Heart right ventricle (tissue), 16 donors: ENCODE measurements around the gene ANXA6. TPM values are rescaled to one million over a fixed set of nuclear protein-coding genes. Genes with fewer than 3 reads are reported as not detected.

Source experiments
- ATAC-seq, 8 donors: fragments of 200-7000 bp; cut with Tn5 transposase; one replicate each; pipeline ENCODE4 v1.9.1; 2020; ENCODE audit warnings: mild to moderate bottlenecking in 8 of 8, moderate library complexity in 8 of 8, moderate number of reproducible peaks in 1 of 8
- DNase-seq, 2 donors: peaks; one replicate each; pipeline ENCODE4 v3.0.0-alpha.2; 2020
- H3K27ac ChIP-seq, 10 donors: fragments of 200-600 bp; sonication (generic) in 2 of 10; one replicate each; pipeline versions ENCODE4 v1.5.0 to v1.8.0; 2020 to 2022; ENCODE audit warnings: mild to moderate bottlenecking in 3 of 10
- H3K27me3 ChIP-seq, 7 donors: fragments of 200-600 bp; one replicate each; pipeline ENCODE4 v1.8.0; 2021 to 2022; ENCODE audit warnings: mild to moderate bottlenecking in 2 of 7
- H3K36me3 ChIP-seq, 9 donors: fragments of 200-600 bp; sonication (generic) in 1 of 9; one replicate each; pipeline versions ENCODE4 v1.5.0 to v1.8.0; 2020 to 2022; ENCODE audit warnings: mild to moderate bottlenecking in 2 of 9
- H3K4me1 ChIP-seq, 9 donors: fragments of 200-600 bp; sonication (generic) in 1 of 9; one replicate each; pipeline versions ENCODE4 v1.5.0 to v1.8.0; 2020 to 2022; ENCODE audit warnings: mild to moderate bottlenecking in 4 of 9
- H3K4me3 ChIP-seq, 10 donors: fragments of 200-600 bp; sonication (generic) in 2 of 10; one replicate each; pipeline versions ENCODE4 v1.5.0 to v1.8.0; 2020 to 2022; ENCODE audit warnings: mild to moderate bottlenecking in 7 of 10, moderate library complexity in 2 of 10
- H3K9me3 ChIP-seq, 11 donors: fragments of 200-600 bp in 10 of 11; sonication (generic) in 2 of 11; one replicate each; pipeline versions ENCODE4 v1.5.0 to v1.8.0; 2013 to 2022; ENCODE audit warnings: mild to moderate bottlenecking in 2 of 11, control low read depth in 1 of 11, moderate library complexity in 1 of 11
- CTCF ChIP-seq, 9 donors: fragments of 200-600 bp; sonication (generic) in 2 of 9; IDR thresholded peaks; one replicate each; pipeline versions ENCODE4 v1.5.0 to v1.8.0; 2021 to 2022; ENCODE audit warnings: antibody characterized with exemption in 9 of 9, mild to moderate bottlenecking in 5 of 9, moderate library complexity in 1 of 9
- whole genome bisulfite sequencing, 2 donors: extraction: QIAGEN DNeasy Blood & Tissue Kit; methylation state at CpG; one replicate each; pipeline ENCODE4 v1.1.7; 2013; ENCODE audit warnings: inconsistent platforms in 1 of 2; 5-methylcytosine and 5-hydroxymethylcytosine counted together
- intact Hi-C, 10 donors: fragments of 100-400 bp; cut with DNase I; formaldehyde crosslinking; loops; one replicate each; pipeline versions ENCODE4 v1.11.1 to v1.14.2; 2022
- polyA plus RNA-seq, 2 donors: library from polyadenylated mRNA; stranded (reverse); fragments of 200-250 nt; gene quantifications; one replicate each; pipeline ENCODE4 v1.2.3, GENCODE V29; 2013
- total RNA-seq, 10 donors: library from RNA; stranded (reverse); fragmentation: NEBNext Ultra II Directional in 3 of 10; extraction: Animal tissue kit (Norgen Biotek cat#: 25700) in 3 of 10; gene quantifications; one replicate each; pipeline versions ENCODE4 v1.2.1 to v1.2.4, GENCODE V29; 2021 to 2023
- donor health status: Arrhythmogenic right ventricular cardiomyopathy.
- donor health status: ischemic (EF 13 %, LVEDD 7.1; RV severe dilation, severe dysfunction).
- donor health status: healthy with polysubstance abuse.
- donor health status: DM: no; HTN: yes; CAD: no.
- donor health status: DM: no; HTN: no; CAD: no.
- donor health status: ischemic (EF 25% LVEDD 6.9; RV normal size, moderate dysfunction).
- donor health status: ischemic (EF 25% LVEDD 5.7; RV mildly dilated, moderate dysfunction).
- donor health status: healthy.
- donor health status: DM: yes; HTN: yes; CAD: no.
- donor health status: Ischemic cardiomyopathy.
- donor health status: ischemic (EF 35%, LVEDD 5.7; RV mildly dilated, moderate dysfunction).
- donor health status: nonischemic (EF 11% LVEDD 7.7; RV severe dilation, severe dysfunction).
- donor health status: DM: yes; HTN: yes; CAD: no.
- donor health status: PGD.
- donor health status: ischemic (EF 29% LVEDD 5.4; RV normal size, mild dysfunction).
- donor health status: nonischemic (EF 23%, LVEDD 6.1; RV moderate dilation, normal function).

Gene ANXA6
- total and polyA plus RNA-seq, 12 donors, result 137 to 275 (median 218) TPM

- H3K4me1 ChIP-seq, result peaks cover 18 to 95% (median 40%) of the 10 kb centered on the region in 9 donors
- no peaks in the 10 kb centered on the region for H3K9me3 ChIP-seq
- intact Hi-C loops, result loop anchor here in 2 of 10 donors (5.0 to 10.0 kb wide), 2 partner anchors 178 to 186 kb away; no protein-coding TSS in a partner anchor
- peak overlapping the region in 1 of 10 donors; percentile 42 for H3K27ac ChIP-seq
- no peak for TF ChIP-seq CTCF (IDR thresholded peaks at IDR 0.05)
- WGBS, 2 donors, result 92 to 95% methylated on average over 25 of the region's 25 CpGs
- no peak for DNase-seq
- H3K36me3 ChIP-seq, result peaks cover 0 to 98% (median 42%) of the 10 kb centered on the region in 9 donors
- no peak for ATAC-seq
- no peaks in the 10 kb centered on the region for H3K27me3 ChIP-seq
- no peak overlapping the region for H3K4me3 ChIP-seq
Observed at GRCh38 chr5:151056379-151057325, 100.9 kb downstream of the ANXA6 start.

- no peak overlapping the region for H3K4me3 ChIP-seq
- WGBS, 2 donors, result 61 to 68% methylated on average over 6 of the region's 6 CpGs
- H3K4me1 ChIP-seq, result peaks cover 15 to 84% (median 31%) of the 10 kb centered on the region in 9 donors
- peaks cover 0 to 98% (median 40%) of the 10 kb centered on the region in 9 donors for H3K36me3 ChIP-seq
- intact Hi-C loops, result loop anchor here in 2 of 10 donors (5.0 to 10.0 kb wide), 2 partner anchors 179 to 187 kb away; no protein-coding TSS in a partner anchor
- peak overlapping the region in 3 of 10 donors; percentile 6 to 15 (median 14) for H3K27ac ChIP-seq
- H3K9me3 ChIP-seq, result no peaks in the 10 kb centered on the region
- DNase-seq, result no peak
- H3K27me3 ChIP-seq, result no peaks in the 10 kb centered on the region
- ATAC-seq, result no peak
- no peak for TF ChIP-seq CTCF (IDR thresholded peaks at IDR 0.05)
Observed at GRCh38 chr5:151055336-151055735, 102.2 kb downstream of the ANXA6 start.

- DNase-seq, result no peak
- Histone ChIP-seq H3K4me3 (no peak overlapping the region), H3K27ac (peak overlapping the region in 1 of 10 donors; percentile 14), H3K4me1 (peaks cover 10 to 77% (median 24%) of the 10 kb centered on the region in 9 donors), H3K36me3 (peaks cover 0 to 98% (median 40%) of the 10 kb centered on the region in 9 donors), H3K27me3 (no peaks in the 10 kb centered on the region), H3K9me3 (no peaks in the 10 kb centered on the region)
- no peak for ATAC-seq
- TF ChIP-seq CTCF (IDR thresholded peaks at IDR 0.05), result no peak
- intact Hi-C loops, result loop anchor here in 4 of 10 donors (5.0 to 10.0 kb wide), 5 partner anchors 108 to 188 kb away; no protein-coding TSS in a partner anchor
- 92 to 96% methylated on average over 3 of the region's 3 CpGs for WGBS, 2 donors
Observed at GRCh38 chr5:151054709-151055108, 102.9 kb downstream of the ANXA6 start.

- Histone ChIP-seq H3K27me3 (no peaks in the 10 kb centered on the region), H3K27ac (peak overlapping the region in 1 of 10 donors; percentile 14), H3K4me1 (peaks cover 8 to 70% (median 19%) of the 10 kb centered on the region in 9 donors), H3K9me3 (no peaks in the 10 kb centered on the region), H3K36me3 (peaks cover 0 to 100% (median 46%) of the 10 kb centered on the region in 9 donors), H3K4me3 (no peak overlapping the region)
- 96 to 100% methylated on average over 4 of the region's 4 CpGs for WGBS, 2 donors
- ATAC-seq (no peak), DNase-seq (no peak)
- no peak for TF ChIP-seq CTCF (IDR thresholded peaks at IDR 0.05)
- intact Hi-C loops, result loop anchor here in 6 of 10 donors (2.0 to 10.0 kb wide), 6 partner anchors 61 to 183 kb away; no protein-coding TSS in a partner anchor
Observed at GRCh38 chr5:151053796-151054462, 103.7 kb downstream of the ANXA6 start.
